Mesenchymal stem cell (in vitro differentiated cells and primary cell): ENCODE data around the gene DCANP1.
A peak's percentile ranks its signal among the peaks of the same experiment; 100 is the strongest.

Source experiments
- DNase-seq: peaks from one replicate; pipeline ENCODE4 v3.0.0-alpha.2; 2013
- H2AFZ ChIP-seq: one replicate; pipeline ENCODE4 v1.6.1; 2013; ENCODE audit warnings: low read depth, mild to moderate bottlenecking, control low read depth, inconsistent platforms, low read length, moderate library complexity
- H2AK5ac ChIP-seq: 2 replicates; pipeline ENCODE4 v1.6.1; 2013; ENCODE audit warnings: low read length, moderate library complexity, mild to moderate bottlenecking, inconsistent platforms; ENCODE audit not compliant: severe bottlenecking
- H2BK120ac ChIP-seq: one replicate; pipeline ENCODE4 v1.6.1; 2013; ENCODE audit warnings: low read depth, mild to moderate bottlenecking, inconsistent platforms, low read length, moderate library complexity
- H2BK12ac ChIP-seq, 2 experiments: one replicate each; pipeline ENCODE4 v1.6.1; 2013; ENCODE audit warnings: inconsistent platforms in 2 of 2, low read length in 2 of 2, mild to moderate bottlenecking in 2 of 2, moderate library complexity in 2 of 2, control low read depth in 1 of 2
- H2BK15ac ChIP-seq: one replicate; pipeline ENCODE4 v1.6.1; 2013; ENCODE audit warnings: mild to moderate bottlenecking, low read depth, inconsistent platforms; ENCODE audit not compliant: poor library complexity, severe bottlenecking
- H2BK5ac ChIP-seq: 2 replicates; pipeline ENCODE4 v1.6.1; 2013; ENCODE audit warnings: low read depth, mild to moderate bottlenecking, low read length, control low read depth, inconsistent platforms; ENCODE audit not compliant: poor library complexity, severe bottlenecking
- H3K14ac ChIP-seq, 2 experiments: one replicate each; pipeline ENCODE4 v1.6.1; 2013; ENCODE audit warnings: inconsistent platforms in 2 of 2, low read length in 2 of 2, control low read depth in 1 of 2, mild to moderate bottlenecking in 1 of 2, moderate library complexity in 1 of 2
- H3K18ac ChIP-seq, 2 experiments: one replicate each; pipeline ENCODE4 v1.6.1; 2013; ENCODE audit warnings: inconsistent platforms in 2 of 2, low read length in 2 of 2, control low read depth in 1 of 2, low read depth in 1 of 2, mild to moderate bottlenecking in 1 of 2
- H3K23ac ChIP-seq, 2 experiments: one replicate each; pipeline ENCODE4 v1.6.1; 2013; ENCODE audit warnings: inconsistent platforms in 2 of 2, low read length in 2 of 2, mild to moderate bottlenecking in 2 of 2, moderate library complexity in 2 of 2, control low read depth in 1 of 2
- H3K27ac ChIP-seq: 2 replicates; pipeline ENCODE4 v1.5.1; 2013; ENCODE audit warnings: mild to moderate bottlenecking, moderate library complexity, low read length, control low read depth, inconsistent platforms; ENCODE audit not compliant: poor library complexity, severe bottlenecking
- H3K27me3 ChIP-seq, 2 experiments: 2 replicates each; pipeline versions ENCODE4 v1.6.1 to v1.7.0; 2013; ENCODE audit warnings: low read length in 2 of 2, mild to moderate bottlenecking in 2 of 2, moderate library complexity in 2 of 2, control low read depth in 1 of 2, inconsistent platforms in 1 of 2; ENCODE audit not compliant: control insufficient read depth in 1 of 2, insufficient read depth in 1 of 2
- H3K36me3 ChIP-seq, 2 experiments: 2 replicates each; pipeline versions ENCODE4 v1.6.1 to v1.7.0; 2013; ENCODE audit warnings: low read length in 2 of 2, control low read depth in 1 of 2, inconsistent platforms in 1 of 2, low read depth in 1 of 2, mild to moderate bottlenecking in 1 of 2; ENCODE audit not compliant: insufficient read depth in 2 of 2, control insufficient read depth in 1 of 2
- H3K4ac ChIP-seq, 2 experiments: one replicate each; pipeline ENCODE4 v1.6.1; 2013; ENCODE audit warnings: inconsistent platforms in 2 of 2, low read length in 2 of 2, mild to moderate bottlenecking in 2 of 2, moderate library complexity in 2 of 2, control low read depth in 1 of 2, low read depth in 1 of 2
- H3K4me1 ChIP-seq: 2 replicates; pipeline ENCODE4 v1.6.1; 2013; ENCODE audit warnings: low read depth, low read length, control low read depth; ENCODE audit not compliant: control insufficient read depth, insufficient read depth
- H3K4me2 ChIP-seq: 2 replicates; pipeline ENCODE4 v1.6.1; 2013; ENCODE audit warnings: low read length, mild to moderate bottlenecking, inconsistent platforms; ENCODE audit not compliant: poor library complexity, severe bottlenecking
- H3K4me3 ChIP-seq, 2 experiments: 2 replicates each; pipeline versions ENCODE4 v1.5.1 to v1.7.0; 2013; ENCODE audit warnings: low read length in 2 of 2, mild to moderate bottlenecking in 2 of 2, control low read depth in 1 of 2, low read depth in 1 of 2; ENCODE audit not compliant: insufficient read depth in 1 of 2
- H3K79me1 ChIP-seq: replicated peaks from 2 replicates; pipeline ENCODE4 v1.6.1; 2013; ENCODE audit warnings: mild to moderate bottlenecking, control low read depth, low read length, inconsistent platforms; ENCODE audit not compliant: poor library complexity, severe bottlenecking
- H3K9ac ChIP-seq: 2 replicates; pipeline ENCODE4 v1.7.0; 2013; ENCODE audit warnings: mild to moderate bottlenecking, low read length, moderate library complexity
- H3K9me3 ChIP-seq: 2 replicates; pipeline ENCODE4 v1.7.0; 2013; ENCODE audit warnings: mild to moderate bottlenecking, low read length; ENCODE audit not compliant: control insufficient read depth
- H4K8ac ChIP-seq: one replicate; pipeline ENCODE4 v1.6.1; 2013; ENCODE audit warnings: inconsistent platforms, mild to moderate bottlenecking, low read length, moderate library complexity
- H4K91ac ChIP-seq: one replicate; pipeline ENCODE4 v1.6.1; 2013; ENCODE audit warnings: mild to moderate bottlenecking, low read length, inconsistent platforms
- WGBS: methylation state at CpG from one replicate; pipeline ENCODE4 v1.1.7; 2013; ENCODE audit warnings: mixed read lengths; 5-methylcytosine and 5-hydroxymethylcytosine counted together

The DCANP1 gene

DNA sequence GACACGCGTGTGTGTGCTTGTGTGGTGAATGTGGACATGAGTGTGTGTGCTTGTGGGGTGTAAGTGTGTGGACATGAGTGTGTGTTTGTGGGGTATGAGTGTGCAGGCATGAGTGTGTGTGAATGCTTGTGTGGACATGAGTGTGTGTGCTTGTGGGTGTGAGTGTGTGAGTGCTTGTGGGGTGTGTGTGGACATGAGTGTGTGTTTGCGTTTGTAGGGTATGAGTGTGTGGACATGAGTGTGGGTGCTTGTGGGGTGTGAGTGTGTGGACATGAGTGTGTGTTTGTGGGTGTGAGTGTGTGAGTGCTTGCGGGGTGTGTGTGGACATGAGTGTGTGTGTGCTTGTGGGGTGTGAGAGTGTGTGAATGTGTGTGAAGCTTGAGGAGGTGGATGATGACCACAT, 34.8 kb upstream of the DCANP1 start:
- Histone ChIP-seq H3K27ac (no peak overlapping the region), H2AFZ (no peak overlapping the region), H3K23ac (no peak overlapping the region), H3K79me1 (no peaks in the 10 kb centered on the region), H3K9me3 (no peaks in the 10 kb centered on the region), H2BK15ac (no peak overlapping the region), H3K9ac (no peak overlapping the region), H3K4ac (no peak overlapping the region), H3K4me2 (no peak overlapping the region), H2AK5ac (no peak overlapping the region), H2BK12ac (no peak overlapping the region), H3K4me1 (no peaks in the 10 kb centered on the region), H3K18ac (no peak overlapping the region), H4K8ac (no peak overlapping the region), H3K4me3 (no peak overlapping the region), H2BK5ac (no peak overlapping the region), H2BK120ac (no peak overlapping the region), H3K14ac (peak overlapping the region in 1 of 2 experiments; percentile 61), H3K36me3 (no peaks in the 10 kb centered on the region), H3K27me3 (peaks cover 72 to 84% of the 10 kb centered on the region in 2 experiments), H4K91ac (no peak overlapping the region)
- 93% methylated on average over 4 of the region's 4 CpGs for WGBS
- no peak for DNase-seq

DNA sequence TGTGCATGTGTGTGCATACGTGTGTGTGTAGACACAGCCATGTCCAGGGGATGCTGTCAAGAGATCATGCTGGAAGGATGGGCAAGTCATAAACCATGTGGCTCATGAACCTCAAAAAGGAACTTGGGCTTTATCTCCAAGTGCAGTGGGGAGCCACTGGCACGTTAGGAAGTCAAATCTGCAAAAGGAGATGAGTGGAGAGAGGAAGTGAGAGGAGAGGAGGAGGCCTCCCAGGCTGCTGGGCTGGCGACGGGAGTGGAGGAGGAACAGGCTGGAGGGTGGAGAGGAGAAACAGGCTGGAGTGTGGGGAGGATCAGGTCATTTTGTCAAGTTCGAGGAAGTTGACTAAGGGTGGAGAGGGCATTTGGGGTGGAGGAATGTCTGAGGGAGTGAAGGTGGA, 34.2 kb upstream of the DCANP1 start:
- H3K27me3 ChIP-seq: peaks cover 72 to 84% of the 10 kb centered on the region in 2 experiments
- no peak overlapping the region for H2BK15ac ChIP-seq
- H2AK5ac ChIP-seq: no peak overlapping the region
- no peak overlapping the region for H4K91ac ChIP-seq
- H3K27ac ChIP-seq: no peak overlapping the region
- H3K23ac ChIP-seq: no peak overlapping the region
- no peak overlapping the region for H2BK5ac ChIP-seq
- H3K4ac ChIP-seq: no peak overlapping the region
- H3K9ac ChIP-seq: no peak overlapping the region
- no peak overlapping the region for H2AFZ ChIP-seq
- no peak overlapping the region for H3K4me2 ChIP-seq
- H3K9me3 ChIP-seq: no peaks in the 10 kb centered on the region
- H3K36me3 ChIP-seq: no peaks in the 10 kb centered on the region
- no peak for DNase-seq
- no peak overlapping the region for H2BK120ac ChIP-seq
- 55% methylated on average over 5 of the region's 5 CpGs for WGBS
- H3K79me1 ChIP-seq: no peaks in the 10 kb centered on the region
- H2BK12ac ChIP-seq: no peak overlapping the region
- H3K4me1 ChIP-seq: no peaks in the 10 kb centered on the region
- H3K18ac ChIP-seq: no peak overlapping the region
- H3K4me3 ChIP-seq: no peak overlapping the region
- no peak overlapping the region for H4K8ac ChIP-seq
- H3K14ac ChIP-seq: no peak overlapping the region

DNA sequence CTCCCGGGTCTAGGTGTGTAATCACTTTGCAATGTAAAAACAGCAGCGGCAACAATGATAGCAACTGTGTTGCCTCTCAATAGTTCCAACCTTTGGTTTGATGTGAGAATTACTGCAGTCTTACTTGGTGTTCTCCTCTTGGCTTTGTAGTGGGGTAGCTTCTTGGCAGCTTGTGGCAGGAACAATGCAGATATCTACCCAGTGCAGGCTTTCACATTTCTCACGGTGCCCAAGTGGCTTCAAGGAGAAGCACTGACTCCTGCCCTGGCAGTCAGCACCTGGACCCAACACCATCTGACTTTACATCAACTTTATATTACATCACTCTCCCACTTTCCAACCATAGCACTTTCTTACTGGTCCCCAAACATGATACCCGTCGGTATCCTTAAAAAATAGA, 33.4 kb upstream of the DCANP1 start:
- Histone ChIP-seq H3K27me3 (peaks cover 70 to 84% of the 10 kb centered on the region in 2 experiments), H2BK120ac (no peak overlapping the region), H2BK15ac (no peak overlapping the region), H3K36me3 (no peaks in the 10 kb centered on the region), H3K4me2 (no peak overlapping the region), H4K8ac (no peak overlapping the region), H3K4me3 (no peak overlapping the region), H2BK12ac (no peak overlapping the region), H3K27ac (no peak overlapping the region), H2AK5ac (no peak overlapping the region), H3K18ac (no peak overlapping the region), H4K91ac (no peak overlapping the region), H3K14ac (no peak overlapping the region), H3K23ac (no peak overlapping the region), H2BK5ac (no peak overlapping the region), H2AFZ (no peak overlapping the region), H3K9me3 (no peaks in the 10 kb centered on the region), H3K9ac (no peak overlapping the region), H3K4me1 (no peaks in the 10 kb centered on the region), H3K79me1 (no peaks in the 10 kb centered on the region), H3K4ac (no peak overlapping the region)
- no peak for DNase-seq
- 81% methylated on average over 3 of the region's 5 CpGs for WGBS

DNA sequence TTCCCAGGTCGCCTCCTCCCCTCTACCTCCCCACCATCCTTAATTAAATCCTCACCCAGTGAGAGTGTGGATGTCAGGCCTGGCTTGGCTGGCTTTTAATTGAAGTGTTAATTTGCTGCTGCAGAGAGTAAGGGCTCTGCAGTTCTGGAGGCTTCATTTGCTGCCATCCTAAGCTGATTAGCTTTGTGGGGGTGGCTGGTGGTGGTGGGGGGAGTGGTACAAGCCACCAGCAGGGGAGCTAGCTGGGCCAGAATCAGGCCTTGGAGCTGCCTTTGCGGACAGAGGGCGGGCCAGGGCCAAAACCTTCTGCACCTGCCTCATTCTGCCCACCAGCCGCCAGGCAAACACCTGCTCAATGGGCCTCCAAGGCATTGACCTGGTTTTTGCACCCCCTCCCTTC, 31.8 kb upstream of the DCANP1 start:
- Histone ChIP-seq H3K27me3 (peaks cover 78 to 85% of the 10 kb centered on the region in 2 experiments), H3K23ac (no peak overlapping the region), H4K8ac (no peak overlapping the region), H3K79me1 (no peaks in the 10 kb centered on the region), H2AK5ac (no peak overlapping the region), H2AFZ (no peak overlapping the region), H2BK120ac (no peak overlapping the region), H3K4me2 (no peak overlapping the region), H3K4me3 (no peak overlapping the region), H3K4me1 (no peaks in the 10 kb centered on the region), H2BK12ac (no peak overlapping the region), H4K91ac (no peak overlapping the region), H3K4ac (no peak overlapping the region), H3K18ac (no peak overlapping the region), H3K36me3 (no peaks in the 10 kb centered on the region), H2BK5ac (no peak overlapping the region), H3K9ac (no peak overlapping the region), H2BK15ac (no peak overlapping the region), H3K27ac (no peak overlapping the region), H3K9me3 (no peaks in the 10 kb centered on the region), H3K14ac (no peak overlapping the region)
- DNase-seq: no peak
- WGBS: 36% methylated on average over 4 of the region's 4 CpGs
